Osteocyte (in vitro differentiated cells): ENCODE measurements around the gene ZDHHC19. TPM values are rescaled to one million over a fixed set of nuclear protein-coding genes. Genes with fewer than 3 reads are reported as not detected.
"Not testable (repeated sequence)": the region's sequence is repeated elsewhere in the genome, so short reads cannot be mapped to it uniquely, and the experiment has no call there.

Experiments used
- DNase-seq: peaks from one replicate; pipeline ENCODE4 v3.0.0; 2021; ENCODE audit warnings: mixed read lengths; ENCODE audit not compliant: unreplicated experiment; ENCODE audit errors: extremely low spot score
- H3K27ac Mint-ChIP-seq: one replicate; pipeline ENCODE4 v1.8.0; 2021; ENCODE audit warnings: mild to moderate bottlenecking, mixed read lengths; ENCODE audit not compliant: unreplicated experiment
- H3K27me3 Mint-ChIP-seq: one replicate; pipeline ENCODE4 v1.8.0; 2021; ENCODE audit warnings: mixed read lengths; ENCODE audit not compliant: unreplicated experiment
- H3K36me3 Mint-ChIP-seq: one replicate; pipeline ENCODE4 v1.8.0; 2021; ENCODE audit warnings: mixed read lengths; ENCODE audit not compliant: unreplicated experiment
- H3K4me1 Mint-ChIP-seq: one replicate; pipeline ENCODE4 v1.8.0; 2021; ENCODE audit warnings: mixed read lengths; ENCODE audit not compliant: unreplicated experiment
- H3K4me3 Mint-ChIP-seq: one replicate; pipeline ENCODE4 v1.8.0; 2021; ENCODE audit warnings: mild to moderate bottlenecking, moderate library complexity, mixed read lengths; ENCODE audit not compliant: unreplicated experiment
- H3K9me3 Mint-ChIP-seq: one replicate; pipeline ENCODE4 v1.8.0; 2021; ENCODE audit warnings: mixed read lengths; ENCODE audit not compliant: unreplicated experiment
- CTCF ChIP-seq: fragments of 200-600 bp; sonication (generic); IDR thresholded peaks from 2 replicates; pipeline ENCODE4 v1.5.0; 2021; ENCODE audit warnings: antibody characterized with exemption, mild to moderate bottlenecking, moderate library complexity
- total RNA-seq: library from RNA; stranded (reverse); gene quantifications from 2 replicates; pipeline ENCODE4 v1.2.1, GENCODE V29; 2021

ZDHHC19 gene
- total RNA-seq, 1 donor from 2014 or later = not detected

- DNase-seq = no peak
- Mint-ChIP-seq H3K27ac (no peak overlapping the region), H3K27me3 (no peaks in the 10 kb centered on the region), H3K4me1 (peaks cover 10% of the 10 kb centered on the region), H3K9me3 (no peaks in the 10 kb centered on the region), H3K4me3 (no peak overlapping the region), H3K36me3 (no peaks in the 10 kb centered on the region)
- TF ChIP-seq CTCF = no peak
These were observed 21.4 kb downstream of the ZDHHC19 start for GRCh38 chr3:196189566-196190347.

DNA sequence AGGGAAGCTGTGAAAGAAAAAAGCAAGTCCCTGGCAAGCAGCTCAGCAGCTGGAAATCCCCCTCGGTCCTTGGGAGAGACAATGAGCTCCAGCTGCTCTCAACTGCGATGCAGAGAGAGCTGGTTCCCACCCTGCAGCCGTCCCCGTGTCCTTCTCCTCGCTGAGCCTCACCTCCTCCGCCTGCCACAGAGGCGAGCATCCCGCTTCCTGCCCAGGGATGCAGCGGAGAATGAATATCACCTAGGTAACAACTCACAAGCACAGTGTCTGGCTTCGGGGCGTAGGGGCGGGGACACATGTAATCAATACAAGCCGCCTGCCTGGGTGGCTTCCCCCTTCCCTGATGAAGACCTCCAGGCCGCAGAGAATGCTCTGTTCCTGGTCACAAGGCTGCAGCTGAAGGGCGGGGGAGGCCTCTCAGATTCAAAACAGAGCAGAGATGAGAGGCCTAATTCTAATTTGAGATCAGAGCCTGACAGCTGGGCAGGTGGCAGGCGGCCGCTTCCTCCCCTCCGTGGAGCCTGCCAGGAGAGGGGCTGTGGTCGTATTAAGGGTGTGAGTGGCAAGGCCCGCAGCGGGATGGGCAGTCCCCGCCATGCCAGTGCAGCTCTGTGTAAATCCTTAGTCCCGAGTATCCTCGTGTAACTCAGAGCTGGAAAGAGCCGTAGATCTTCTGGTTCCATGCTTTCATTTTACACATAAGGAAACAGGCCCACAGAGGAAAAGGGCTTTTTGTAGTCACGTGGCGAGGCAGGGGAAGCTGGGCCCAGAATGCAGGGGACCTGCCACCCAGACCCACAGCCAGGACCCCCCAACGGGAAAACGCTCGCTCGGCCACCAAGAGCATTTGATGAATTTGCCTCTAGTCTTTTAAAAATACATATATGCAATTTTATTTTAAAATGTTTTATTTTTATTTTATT, 24.3 kb downstream of the ZDHHC19 start:
- Mint-ChIP-seq H3K27me3 (no peaks in the 10 kb centered on the region), H3K9me3 (no peaks in the 10 kb centered on the region), H3K27ac (no peak overlapping the region), H3K4me1 (peaks cover 10% of the 10 kb centered on the region), H3K36me3 (no peaks in the 10 kb centered on the region), H3K4me3 (no peak overlapping the region)
- no peak for DNase-seq
- TF ChIP-seq CTCF = no peak

DNA sequence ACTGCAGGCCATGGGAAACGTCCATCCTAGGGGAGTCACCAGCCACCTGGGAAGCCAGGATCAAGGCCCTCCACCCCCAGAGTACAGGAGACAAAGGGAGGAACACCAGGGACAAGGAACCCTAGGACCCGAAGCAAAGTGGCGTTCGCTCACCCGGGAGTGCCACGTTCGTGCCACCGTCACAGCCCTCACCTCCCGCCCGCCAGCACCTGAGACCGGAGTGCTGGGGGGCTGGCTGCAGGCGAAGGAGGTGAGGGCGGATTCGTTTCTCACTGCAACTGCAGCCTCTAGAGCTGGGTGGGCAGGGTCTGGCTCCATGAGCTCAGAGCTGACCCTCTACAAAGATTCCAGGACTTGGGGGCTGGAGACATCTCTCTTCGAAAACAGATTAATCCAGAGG, 26.3 kb downstream of the ZDHHC19 start:
- Mint-ChIP-seq H3K36me3 (no peaks in the 10 kb centered on the region), H3K4me3 (no peak overlapping the region), H3K27ac (no peak overlapping the region), H3K9me3 (no peaks in the 10 kb centered on the region), H3K27me3 (no peaks in the 10 kb centered on the region), H3K4me1 (peaks cover 8% of the 10 kb centered on the region)
- TF ChIP-seq CTCF = no peak
- DNase-seq = no peak

DNA sequence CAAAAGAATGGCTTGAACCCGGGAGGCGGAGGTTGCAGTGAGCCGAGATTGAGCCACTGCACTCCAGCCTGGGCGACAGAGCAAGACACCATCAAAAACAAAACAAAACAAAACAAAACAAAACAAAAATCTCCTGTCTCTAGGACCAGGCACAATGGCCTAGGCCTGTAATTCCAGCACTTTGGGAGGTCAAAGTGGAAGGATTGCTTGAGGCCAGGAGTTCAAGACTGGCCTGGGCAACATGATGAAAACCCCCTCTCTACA, 27.1 kb downstream of the ZDHHC19 start:
- H3K4me1 Mint-ChIP-seq, H3K27me3 Mint-ChIP-seq, H3K4me3 Mint-ChIP-seq, H3K9me3 Mint-ChIP-seq, H3K36me3 Mint-ChIP-seq, H3K27ac Mint-ChIP-seq, DNase-seq: not testable (repeated sequence)

DNA sequence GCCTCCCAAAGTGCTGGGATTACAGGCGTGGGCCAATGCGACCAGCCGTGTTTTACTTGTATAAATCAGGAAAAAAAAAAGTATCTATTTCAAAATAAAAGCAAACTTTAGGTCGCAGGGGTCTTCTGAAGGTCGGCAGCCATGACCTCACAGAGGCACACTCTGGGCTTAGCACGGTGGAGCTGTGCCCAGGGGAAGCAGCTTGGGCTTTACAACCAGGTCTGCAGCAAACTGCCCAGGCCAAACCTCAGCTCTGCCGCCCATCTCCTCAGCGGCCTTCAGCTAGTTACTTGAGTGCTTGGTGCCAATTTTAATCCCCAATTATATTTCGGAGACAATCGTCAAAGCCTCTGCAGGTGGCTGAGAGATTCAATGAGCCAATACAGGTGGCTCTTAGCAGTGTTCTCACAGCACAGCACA, 30.1 kb downstream of the ZDHHC19 start:
- Mint-ChIP-seq H3K27me3 (no peaks in the 10 kb centered on the region), H3K27ac (no peak overlapping the region), H3K4me3 (no peak overlapping the region), H3K9me3 (no peaks in the 10 kb centered on the region), H3K36me3 (no peaks in the 10 kb centered on the region), H3K4me1 (no peaks in the 10 kb centered on the region)
- no peak for TF ChIP-seq CTCF
- DNase-seq = no peak
